NCI-H82 treated with DMSO at 0.1 percent for 48 hours (cell line): ENCODE data around the gene CTNNAL1.

Experiments
- DNase-seq: peaks from one replicate; lab custom pipeline; 2025; ENCODE audit not compliant: unreplicated experiment; lab: John Stamatoyannopoulos, UW

The CTNNAL1 gene

GRCh38 chr9:109030426-109030825 lies 17.1 kb upstream of the CTNNAL1 start:
- DNase-seq, result no peak

GRCh38 chr9:109028457-109028856 lies 15.2 kb upstream of the CTNNAL1 start:
- DNase-seq, result no peak

- DNase-seq, result no peak
These were observed 13.9 kb upstream of the CTNNAL1 start for GRCh38 chr9:109027176-109027575.

- peak; percentile 70 for DNase-seq
These were observed 13.0 kb upstream of the CTNNAL1 start for GRCh38 chr9:109026306-109026705.

GRCh38 chr9:109022873-109023272 lies 9.6 kb upstream of the CTNNAL1 start:
- DNase-seq, result no peak

- no peak for DNase-seq
These were observed 7.5 kb upstream of the CTNNAL1 start for GRCh38 chr9:109020581-109021511.

- DNase-seq, result no peak
These were observed 6.8 kb upstream of the CTNNAL1 start for GRCh38 chr9:109020113-109020512.

- no peak for DNase-seq
These were observed 6.1 kb upstream of the CTNNAL1 start for GRCh38 chr9:109019420-109019819.

- DNase-seq, result no peak
These were observed 4.2 kb upstream of the CTNNAL1 start for GRCh38 chr9:109017493-109017892.

- DNase-seq, result no peak
These were observed 3.8 kb upstream of the CTNNAL1 start for GRCh38 chr9:109017061-109017460.

- DNase-seq, result no peak
These were observed 2.8 kb upstream of the CTNNAL1 start for GRCh38 chr9:109016132-109016531.

GRCh38 chr9:109014608-109015280 lies 1.4 kb upstream of the CTNNAL1 start:
- no peak for DNase-seq

- peak; percentile 88 for DNase-seq
These were observed 644 bp upstream of the CTNNAL1 start for GRCh38 chr9:109013679-109014607.

GRCh38 chr9:109012009-109012875 lies 1.1 kb downstream of the CTNNAL1 start:
- peak; percentile 8 for DNase-seq

GRCh38 chr9:109011231-109011671 lies 2.0 kb downstream of the CTNNAL1 start:
- DNase-seq, result no peak

GRCh38 chr9:109010746-109011145 lies 2.6 kb downstream of the CTNNAL1 start:
- no peak for DNase-seq

- DNase-seq, result no peak
These were observed 7.6 kb downstream of the CTNNAL1 start for GRCh38 chr9:109005678-109006077.

- no peak for DNase-seq
These were observed 10.2 kb downstream of the CTNNAL1 start for GRCh38 chr9:109003116-109003515.

GRCh38 chr9:109002141-109002540 lies 11.2 kb downstream of the CTNNAL1 start:
- no peak for DNase-seq

- no peak for DNase-seq
These were observed 12.0 kb downstream of the CTNNAL1 start for GRCh38 chr9:109001275-109001676.
